Mesenchymal stem cell (in vitro differentiated cells and primary cell): ENCODE results near the gene SNX20.

ENCODE experiments used
- DNase-seq: peaks from one replicate; pipeline ENCODE4 v3.0.0-alpha.2; 2013
- H2AFZ ChIP-seq: one replicate; pipeline ENCODE4 v1.6.1; 2013; ENCODE audit warnings: low read depth, mild to moderate bottlenecking, control low read depth, inconsistent platforms, low read length, moderate library complexity
- H2AK5ac ChIP-seq: 2 replicates; pipeline ENCODE4 v1.6.1; 2013; ENCODE audit warnings: low read length, moderate library complexity, mild to moderate bottlenecking, inconsistent platforms; ENCODE audit not compliant: severe bottlenecking
- H2BK120ac ChIP-seq: one replicate; pipeline ENCODE4 v1.6.1; 2013; ENCODE audit warnings: low read depth, mild to moderate bottlenecking, inconsistent platforms, low read length, moderate library complexity
- H2BK12ac ChIP-seq, 2 experiments: one replicate each; pipeline ENCODE4 v1.6.1; 2013; ENCODE audit warnings: inconsistent platforms in 2 of 2, low read length in 2 of 2, mild to moderate bottlenecking in 2 of 2, moderate library complexity in 2 of 2, control low read depth in 1 of 2
- H2BK15ac ChIP-seq: one replicate; pipeline ENCODE4 v1.6.1; 2013; ENCODE audit warnings: mild to moderate bottlenecking, low read depth, inconsistent platforms; ENCODE audit not compliant: poor library complexity, severe bottlenecking
- H2BK5ac ChIP-seq: 2 replicates; pipeline ENCODE4 v1.6.1; 2013; ENCODE audit warnings: low read depth, mild to moderate bottlenecking, low read length, control low read depth, inconsistent platforms; ENCODE audit not compliant: poor library complexity, severe bottlenecking
- H3K14ac ChIP-seq, 2 experiments: one replicate each; pipeline ENCODE4 v1.6.1; 2013; ENCODE audit warnings: inconsistent platforms in 2 of 2, low read length in 2 of 2, control low read depth in 1 of 2, mild to moderate bottlenecking in 1 of 2, moderate library complexity in 1 of 2
- H3K18ac ChIP-seq, 2 experiments: one replicate each; pipeline ENCODE4 v1.6.1; 2013; ENCODE audit warnings: inconsistent platforms in 2 of 2, low read length in 2 of 2, control low read depth in 1 of 2, low read depth in 1 of 2, mild to moderate bottlenecking in 1 of 2
- H3K23ac ChIP-seq, 2 experiments: one replicate each; pipeline ENCODE4 v1.6.1; 2013; ENCODE audit warnings: inconsistent platforms in 2 of 2, low read length in 2 of 2, mild to moderate bottlenecking in 2 of 2, moderate library complexity in 2 of 2, control low read depth in 1 of 2
- H3K27ac ChIP-seq: 2 replicates; pipeline ENCODE4 v1.5.1; 2013; ENCODE audit warnings: mild to moderate bottlenecking, moderate library complexity, low read length, control low read depth, inconsistent platforms; ENCODE audit not compliant: poor library complexity, severe bottlenecking
- H3K27me3 ChIP-seq, 2 experiments: 2 replicates each; pipeline versions ENCODE4 v1.6.1 to v1.7.0; 2013; ENCODE audit warnings: low read length in 2 of 2, mild to moderate bottlenecking in 2 of 2, moderate library complexity in 2 of 2, control low read depth in 1 of 2, inconsistent platforms in 1 of 2; ENCODE audit not compliant: control insufficient read depth in 1 of 2, insufficient read depth in 1 of 2
- H3K36me3 ChIP-seq, 2 experiments: 2 replicates each; pipeline versions ENCODE4 v1.6.1 to v1.7.0; 2013; ENCODE audit warnings: low read length in 2 of 2, control low read depth in 1 of 2, inconsistent platforms in 1 of 2, low read depth in 1 of 2, mild to moderate bottlenecking in 1 of 2; ENCODE audit not compliant: insufficient read depth in 2 of 2, control insufficient read depth in 1 of 2
- H3K4ac ChIP-seq, 2 experiments: one replicate each; pipeline ENCODE4 v1.6.1; 2013; ENCODE audit warnings: inconsistent platforms in 2 of 2, low read length in 2 of 2, mild to moderate bottlenecking in 2 of 2, moderate library complexity in 2 of 2, control low read depth in 1 of 2, low read depth in 1 of 2
- H3K4me1 ChIP-seq: 2 replicates; pipeline ENCODE4 v1.6.1; 2013; ENCODE audit warnings: low read depth, low read length, control low read depth; ENCODE audit not compliant: control insufficient read depth, insufficient read depth
- H3K4me2 ChIP-seq: 2 replicates; pipeline ENCODE4 v1.6.1; 2013; ENCODE audit warnings: low read length, mild to moderate bottlenecking, inconsistent platforms; ENCODE audit not compliant: poor library complexity, severe bottlenecking
- H3K4me3 ChIP-seq, 2 experiments: 2 replicates each; pipeline versions ENCODE4 v1.5.1 to v1.7.0; 2013; ENCODE audit warnings: low read length in 2 of 2, mild to moderate bottlenecking in 2 of 2, control low read depth in 1 of 2, low read depth in 1 of 2; ENCODE audit not compliant: insufficient read depth in 1 of 2
- H3K79me1 ChIP-seq: replicated peaks from 2 replicates; pipeline ENCODE4 v1.6.1; 2013; ENCODE audit warnings: mild to moderate bottlenecking, control low read depth, low read length, inconsistent platforms; ENCODE audit not compliant: poor library complexity, severe bottlenecking
- H3K9ac ChIP-seq: 2 replicates; pipeline ENCODE4 v1.7.0; 2013; ENCODE audit warnings: mild to moderate bottlenecking, low read length, moderate library complexity
- H3K9me3 ChIP-seq: 2 replicates; pipeline ENCODE4 v1.7.0; 2013; ENCODE audit warnings: mild to moderate bottlenecking, low read length; ENCODE audit not compliant: control insufficient read depth
- H4K8ac ChIP-seq: one replicate; pipeline ENCODE4 v1.6.1; 2013; ENCODE audit warnings: inconsistent platforms, mild to moderate bottlenecking, low read length, moderate library complexity
- H4K91ac ChIP-seq: one replicate; pipeline ENCODE4 v1.6.1; 2013; ENCODE audit warnings: mild to moderate bottlenecking, low read length, inconsistent platforms
- WGBS: methylation state at CpG from one replicate; pipeline ENCODE4 v1.1.7; 2013; ENCODE audit warnings: mixed read lengths; 5-methylcytosine and 5-hydroxymethylcytosine counted together

SNX20 gene

GRCh38 chr16:50669741-50670140 is 11.4 kb downstream of the SNX20 start:
- H3K9me3 ChIP-seq = peaks cover 24% of the 10 kb centered on the region
- no peak overlapping the region for H3K9ac ChIP-seq
- no peak overlapping the region for H3K18ac ChIP-seq
- H3K14ac ChIP-seq = no peak overlapping the region
- WGBS = 98% methylated on average over 4 of the region's 4 CpGs
- H3K4me2 ChIP-seq = no peak overlapping the region
- no peaks in the 10 kb centered on the region for H3K36me3 ChIP-seq
- no peak overlapping the region for H3K27ac ChIP-seq
- no peak overlapping the region for H2BK5ac ChIP-seq
- no peaks in the 10 kb centered on the region for H3K27me3 ChIP-seq
- H4K8ac ChIP-seq = no peak overlapping the region
- H3K4ac ChIP-seq = no peak overlapping the region
- H3K79me1 ChIP-seq = no peaks in the 10 kb centered on the region
- H3K23ac ChIP-seq = no peak overlapping the region
- H3K4me1 ChIP-seq = peaks cover 2% of the 10 kb centered on the region
- no peak overlapping the region for H3K4me3 ChIP-seq
- no peak for DNase-seq
- H4K91ac ChIP-seq = no peak overlapping the region
- no peak overlapping the region for H2BK120ac ChIP-seq
- no peak overlapping the region for H2BK15ac ChIP-seq
- H2BK12ac ChIP-seq = no peak overlapping the region
- no peak overlapping the region for H2AK5ac ChIP-seq
- no peak overlapping the region for H2AFZ ChIP-seq

- no peak overlapping the region for H2BK120ac ChIP-seq
- H2BK15ac ChIP-seq = no peak overlapping the region
- H2AK5ac ChIP-seq = no peak overlapping the region
- no peaks in the 10 kb centered on the region for H3K27me3 ChIP-seq
- H3K79me1 ChIP-seq = no peaks in the 10 kb centered on the region
- H2BK5ac ChIP-seq = no peak overlapping the region
- no peak overlapping the region for H3K23ac ChIP-seq
- no peak overlapping the region for H3K18ac ChIP-seq
- no peak for DNase-seq
- no peak overlapping the region for H3K4me3 ChIP-seq
- H4K8ac ChIP-seq = no peak overlapping the region
- H3K4me2 ChIP-seq = no peak overlapping the region
- peaks cover 20% of the 10 kb centered on the region for H3K9me3 ChIP-seq
- no peak overlapping the region for H2AFZ ChIP-seq
- H3K4ac ChIP-seq = no peak overlapping the region
- H4K91ac ChIP-seq = no peak overlapping the region
- H3K9ac ChIP-seq = no peak overlapping the region
- H2BK12ac ChIP-seq = no peak overlapping the region
- peaks cover 2% of the 10 kb centered on the region for H3K4me1 ChIP-seq
- no peak overlapping the region for H3K27ac ChIP-seq
- H3K36me3 ChIP-seq = no peaks in the 10 kb centered on the region
- no peak overlapping the region for H3K14ac ChIP-seq
- 61% methylated on average over 5 of the region's 5 CpGs for WGBS
Observed at GRCh38 chr16:50668368-50669008, 12.6 kb downstream of the SNX20 start.

- Histone ChIP-seq H4K8ac (no peak overlapping the region), H3K4ac (no peak overlapping the region), H3K27me3 (no peaks in the 10 kb centered on the region), H3K4me3 (no peak overlapping the region), H3K9me3 (peaks cover 13% of the 10 kb centered on the region), H3K36me3 (no peaks in the 10 kb centered on the region), H2AFZ (no peak overlapping the region), H3K23ac (no peak overlapping the region), H3K9ac (no peak overlapping the region), H2AK5ac (no peak overlapping the region), H2BK120ac (no peak overlapping the region), H3K79me1 (no peaks in the 10 kb centered on the region), H2BK15ac (no peak overlapping the region), H3K18ac (no peak overlapping the region), H4K91ac (no peak overlapping the region), H3K27ac (no peak overlapping the region), H3K14ac (no peak overlapping the region), H2BK12ac (no peak overlapping the region), H3K4me1 (peaks cover 2% of the 10 kb centered on the region), H2BK5ac (no peak overlapping the region), H3K4me2 (no peak overlapping the region)
- 87% methylated on average over 19 of the region's 21 CpGs for WGBS
- no peak for DNase-seq
Observed at GRCh38 chr16:50667497-50668367, 13.4 kb downstream of the SNX20 start.

- H2BK12ac ChIP-seq = no peak overlapping the region
- H2AK5ac ChIP-seq = no peak overlapping the region
- no peak overlapping the region for H2AFZ ChIP-seq
- peaks cover 2% of the 10 kb centered on the region for H3K4me1 ChIP-seq
- no peak for DNase-seq
- no peak overlapping the region for H3K27ac ChIP-seq
- no peak overlapping the region for H4K8ac ChIP-seq
- no peak overlapping the region for H3K18ac ChIP-seq
- H3K9me3 ChIP-seq = peaks cover 5% of the 10 kb centered on the region
- H3K14ac ChIP-seq = no peak overlapping the region
- H3K79me1 ChIP-seq = no peaks in the 10 kb centered on the region
- H3K27me3 ChIP-seq = no peaks in the 10 kb centered on the region
- H2BK15ac ChIP-seq = no peak overlapping the region
- H2BK5ac ChIP-seq = no peak overlapping the region
- H3K4me3 ChIP-seq = no peak overlapping the region
- no peak overlapping the region for H4K91ac ChIP-seq
- no peak overlapping the region for H2BK120ac ChIP-seq
- no peaks in the 10 kb centered on the region for H3K36me3 ChIP-seq
- H3K23ac ChIP-seq = no peak overlapping the region
- no peak overlapping the region for H3K4me2 ChIP-seq
- no peak overlapping the region for H3K9ac ChIP-seq
- 90% methylated on average over 8 of the region's 9 CpGs for WGBS
- H3K4ac ChIP-seq = no peak overlapping the region
Observed at GRCh38 chr16:50666658-50667496, 14.2 kb downstream of the SNX20 start.
